HG02970 (cell line): ENCODE results near the gene KDM4F.
A peak's percentile ranks its signal among the peaks of the same experiment; 100 is the strongest.

ENCODE experiments used
- ATAC-seq: cut with Tn5 transposase; IDR thresholded peaks from one replicate; pipeline ENCODE4 v1.9.1; 2021; ENCODE audit warnings: mild to moderate bottlenecking, moderate library complexity, moderate number of reproducible peaks; ENCODE audit not compliant: unreplicated experiment, low FRiP score

Gene KDM4F

DNA sequence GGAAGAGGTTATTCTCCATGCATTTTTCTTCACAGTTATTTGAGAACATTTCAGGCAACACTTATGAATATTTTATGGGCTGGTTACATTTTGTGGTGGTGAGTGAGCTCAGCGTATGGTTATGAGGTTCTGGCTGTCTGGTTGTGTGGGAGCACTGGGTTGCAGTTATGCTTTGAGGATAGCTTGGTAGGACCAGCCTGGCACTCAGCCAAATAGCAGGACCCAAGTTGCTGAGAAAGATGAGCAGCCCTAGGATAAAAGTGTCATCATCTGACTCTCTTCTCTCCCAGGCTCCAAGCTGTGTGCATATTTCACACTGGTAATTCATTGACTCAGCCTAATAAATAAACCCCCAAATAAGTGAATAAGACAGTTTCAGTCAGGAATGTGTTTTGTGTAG lies 9.4 kb downstream of the KDM4F start:
- ATAC-seq = no peak

DNA sequence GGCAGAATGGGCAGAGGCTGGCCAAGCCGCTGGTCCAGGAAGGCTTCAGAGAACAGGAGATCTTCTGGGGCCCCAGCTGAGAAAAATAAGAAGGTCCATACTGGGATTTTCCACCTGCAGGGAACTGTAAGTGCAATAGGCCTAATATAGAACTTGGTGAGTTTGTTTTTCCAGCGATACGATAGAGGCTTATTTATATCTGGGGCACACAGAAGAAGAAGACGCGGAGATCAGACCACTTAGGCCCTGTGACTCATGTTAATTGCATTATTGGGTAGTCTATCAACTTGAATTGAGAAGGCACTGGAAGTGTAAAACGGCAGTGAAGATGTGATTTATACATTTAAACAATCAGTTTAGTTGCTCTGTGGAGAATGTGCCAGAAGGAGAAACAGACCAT lies 9.8 kb downstream of the KDM4F start:
- ATAC-seq = no peak

GRCh38 chr11:95065336-95065735 lies 16.1 kb downstream of the KDM4F start:
- ATAC-seq = no peak

GRCh38 chr11:95066716-95067038 lies 17.5 kb downstream of the KDM4F start, which contains the start of gene SRSF8:
SRSF8 (plus strand) TSS chr11:95066919; CDS start chr11:95067227, 308 bp downstream.
- ATAC-seq = peak; percentile 22

GRCh38 chr11:95067039-95067840 lies 18.0 kb downstream of the KDM4F start:
- ATAC-seq = peak; percentile 72

GRCh38 chr11:95067841-95068219 lies 18.6 kb downstream of the KDM4F start:
- ATAC-seq = no peak

DNA sequence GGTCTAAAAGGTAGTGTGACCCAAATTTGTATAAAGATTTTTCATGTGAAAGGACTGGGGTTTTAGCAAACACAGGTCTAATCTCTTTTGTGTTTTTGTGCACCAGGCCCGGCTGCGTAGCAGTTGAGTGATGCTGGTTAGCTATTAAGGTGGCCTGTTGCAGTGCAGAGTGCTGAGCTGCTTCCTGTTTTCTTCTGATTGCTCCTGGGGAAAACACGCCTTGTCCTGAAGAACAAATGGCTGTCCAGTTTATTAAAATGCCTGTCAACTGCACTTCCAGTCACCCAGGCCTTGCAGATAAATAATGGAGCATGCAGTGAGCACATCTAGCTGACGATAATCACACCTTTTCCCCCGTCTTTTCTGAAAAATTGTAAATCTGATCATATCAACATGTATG lies 19.3 kb downstream of the KDM4F start:
- peak; percentile 50 for ATAC-seq

DNA sequence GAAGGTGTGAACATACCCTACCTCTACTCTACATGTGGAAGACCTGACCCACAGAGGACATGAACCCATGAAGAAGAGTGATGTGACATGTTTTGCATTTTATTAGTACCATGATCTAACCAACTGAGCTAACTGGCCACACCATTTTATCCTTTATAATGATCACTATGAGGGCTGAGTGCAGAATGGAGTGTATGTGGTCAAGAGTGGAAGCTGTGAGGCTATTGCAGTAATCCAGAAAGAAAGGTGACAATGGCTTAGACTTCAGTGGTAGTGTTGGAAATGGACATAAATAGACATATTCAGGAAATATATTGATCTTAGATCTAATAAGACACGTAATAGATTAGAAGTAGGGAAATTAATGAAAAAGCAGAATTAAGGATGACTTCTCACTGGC lies 21.2 kb downstream of the KDM4F start:
- no peak for ATAC-seq

- no peak for ATAC-seq
Measured at GRCh38 chr11:95072948-95073347, 23.7 kb downstream of the KDM4F start.

GRCh38 chr11:95074792-95075563 lies 25.8 kb downstream of the KDM4F start:
- no peak for ATAC-seq

DNA sequence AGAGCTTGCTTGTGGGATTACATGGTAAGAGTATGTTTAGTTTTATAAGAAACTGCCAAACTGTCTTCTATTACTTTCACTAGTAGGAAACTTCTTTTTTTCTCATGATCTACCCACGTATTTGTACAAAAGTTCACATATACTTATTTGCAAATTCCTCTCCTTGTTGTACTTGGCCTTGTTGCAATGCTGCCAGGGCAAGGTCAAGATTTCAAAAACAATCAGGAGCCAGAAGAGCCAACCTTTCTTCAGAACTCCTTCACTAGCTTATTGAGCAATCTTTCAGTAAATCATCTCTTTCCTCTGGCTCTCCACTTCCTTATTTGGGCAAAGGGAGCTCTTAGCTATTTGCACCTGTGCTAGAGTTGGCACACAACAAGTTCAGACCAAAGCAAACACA lies 27.2 kb downstream of the KDM4F start:
- ATAC-seq = no peak

GRCh38 chr11:95076981-95077380 lies 27.8 kb downstream of the KDM4F start:
- ATAC-seq = no peak

GRCh38 chr11:95078526-95078925 lies 29.3 kb downstream of the KDM4F start:
- ATAC-seq = no peak

DNA sequence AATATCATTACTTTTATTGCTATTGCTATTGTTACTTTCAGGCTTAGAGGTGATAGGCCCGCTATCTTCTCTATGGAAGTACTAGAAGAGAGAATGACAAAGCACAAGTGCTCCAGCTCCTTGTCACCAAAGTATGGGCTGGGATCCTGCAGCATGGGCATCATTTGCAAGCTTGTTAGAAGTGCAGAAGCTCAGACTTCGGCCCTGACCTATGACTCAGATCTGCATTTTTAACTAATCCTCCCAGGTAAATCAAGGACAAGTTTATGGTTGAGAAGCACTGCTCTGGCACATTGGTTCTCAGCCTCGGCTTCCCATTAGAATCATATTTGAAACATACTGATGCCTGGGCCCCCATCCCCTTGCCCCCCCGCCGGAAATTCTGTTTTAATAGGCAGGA lies 31.8 kb downstream of the KDM4F start:
- no peak for ATAC-seq

DNA sequence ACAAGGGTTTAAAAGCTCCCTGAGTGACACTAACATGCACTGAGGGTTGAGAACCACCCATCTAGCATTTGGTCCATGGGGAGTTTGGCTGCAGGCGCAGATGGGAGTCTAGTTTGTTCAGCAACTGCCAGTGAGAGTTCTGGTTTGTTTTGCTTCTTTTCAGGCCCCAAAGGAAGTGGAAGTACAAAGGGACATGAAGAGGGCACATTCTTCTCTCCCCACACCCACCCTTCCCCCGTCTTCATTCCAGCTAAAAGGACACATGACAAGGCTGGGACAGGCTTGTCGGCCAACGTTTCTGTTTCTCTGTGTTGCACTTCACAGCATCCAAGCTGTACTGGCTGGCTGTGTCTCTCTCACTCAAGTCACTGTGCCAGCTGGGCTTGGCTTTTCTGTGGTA lies 32.2 kb downstream of the KDM4F start:
- ATAC-seq = no peak

DNA sequence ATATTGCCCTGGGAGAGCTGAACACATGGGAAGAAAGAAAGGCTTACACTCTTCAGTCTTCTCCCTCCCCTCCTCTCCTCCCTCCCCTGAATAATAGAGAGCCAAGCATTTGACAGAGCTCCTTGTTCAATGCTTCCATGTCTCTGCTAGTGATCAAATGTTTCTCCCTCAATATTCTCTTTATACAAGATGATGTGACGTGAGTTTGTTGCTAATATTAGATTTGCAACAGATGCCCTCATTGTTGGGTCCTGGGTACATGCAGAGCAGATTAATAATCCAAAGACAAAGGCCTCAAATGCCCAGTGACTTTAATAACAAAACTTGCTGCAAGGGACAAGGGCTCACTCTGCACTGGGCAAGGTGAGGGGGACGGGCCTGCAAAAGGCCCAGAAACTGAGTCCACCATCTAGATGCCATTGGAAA lies 33.4 kb downstream of the KDM4F start:
- no peak for ATAC-seq

DNA sequence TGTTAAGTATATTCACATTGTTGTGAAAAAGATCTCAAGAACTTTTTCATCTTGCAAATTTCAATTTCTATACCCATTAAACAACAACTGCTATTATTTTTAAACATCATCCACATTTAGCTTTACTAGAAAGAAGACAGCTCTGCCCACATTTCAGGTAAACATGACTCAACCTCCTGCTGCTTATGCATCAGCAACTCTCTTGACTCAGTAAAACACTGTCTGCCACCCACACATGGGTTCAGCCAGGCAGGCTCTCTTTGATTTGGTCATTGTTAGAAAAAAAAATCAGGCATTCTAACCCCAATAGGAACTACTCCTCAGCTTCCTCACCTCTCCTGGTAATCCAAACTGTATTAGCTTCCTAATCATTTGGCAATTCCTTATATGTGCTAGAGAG lies 35.3 kb downstream of the KDM4F start:
- no peak for ATAC-seq

DNA sequence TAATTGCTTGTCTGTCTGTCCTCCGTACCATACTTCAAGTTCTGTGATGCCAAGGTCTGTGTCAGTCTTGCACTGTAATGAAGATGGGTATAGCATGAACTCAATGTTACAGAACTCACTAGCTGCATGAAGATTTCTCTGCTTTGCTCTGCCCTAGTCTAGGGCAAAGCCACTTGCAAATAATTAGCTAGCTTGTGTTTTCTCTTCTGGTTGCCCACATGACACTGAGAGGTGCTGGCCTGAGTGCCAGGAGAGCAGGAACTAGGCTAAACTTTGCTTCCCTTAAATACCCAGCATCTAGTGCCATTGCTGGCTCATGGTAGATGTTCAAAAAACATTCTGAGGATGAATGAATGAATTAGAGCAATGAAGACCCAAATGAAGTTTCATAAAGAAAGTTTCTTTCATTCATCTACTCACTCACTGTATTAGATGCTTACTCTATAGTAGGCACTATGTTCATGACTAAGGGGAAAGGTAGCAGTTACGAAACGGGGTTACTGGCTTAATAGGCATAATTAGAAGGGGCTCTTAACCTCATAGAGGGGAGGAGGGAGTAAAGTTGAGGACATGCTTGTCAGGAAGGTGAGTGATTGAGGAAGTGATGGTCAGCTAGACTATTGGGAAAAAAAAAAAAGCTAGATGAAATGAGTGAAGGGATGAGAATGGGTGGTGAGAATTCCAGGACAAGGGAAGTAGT lies 36.0 kb downstream of the KDM4F start:
- no peak for ATAC-seq

- no peak for ATAC-seq
Measured at GRCh38 chr11:95086151-95086550, 36.9 kb downstream of the KDM4F start.

GRCh38 chr11:95086836-95087570 lies 37.8 kb downstream of the KDM4F start:
- no peak for ATAC-seq
